Activated CD8-positive, alpha-beta memory T cell treated with anti-CD3 and anti-CD28 coated beads, Interleukin-2, amount 10 ng/mL, durations not matched to agents 7 days and 5 days (primary cell): ENCODE data around the gene TRIB2. TPM values are rescaled to one million over a fixed set of nuclear protein-coding genes. Genes with fewer than 3 reads are reported as not detected.
"Not testable (repeated sequence)": the region's sequence is repeated elsewhere in the genome, so short reads cannot be mapped to it uniquely, and the experiment has no call there.

ENCODE experiments used
- ATAC-seq: fragments of 150-1000 bp; cut with Tn5 transposase; one replicate; pipeline ENCODE4 v1.10.0; 2021; ENCODE audit warnings: moderate library complexity
- CTCF ChIA-PET: fragments of 350-600 bp; sonication (Branson Sonifier 250); formaldehyde crosslinking; loops from one replicate; lab custom pipeline; 2021; ENCODE audit warnings: antibody characterized with exemption; lab: Charles Lee
- DNase-seq: peaks from one replicate; pipeline ENCODE4 v3.0.0-alpha.2; 2020
- H3K27ac Mint-ChIP-seq: one replicate; pipeline ENCODE4 v1.8.0; 2021; ENCODE audit warnings: mild to moderate bottlenecking, mixed read lengths
- H3K27me3 Mint-ChIP-seq: one replicate; pipeline ENCODE4 v1.8.0; 2021; ENCODE audit warnings: mixed read lengths
- H3K36me3 Mint-ChIP-seq: one replicate; pipeline ENCODE4 v1.8.0; 2021; ENCODE audit warnings: mild to moderate bottlenecking, mixed read lengths
- H3K4me1 Mint-ChIP-seq: one replicate; pipeline ENCODE4 v1.8.0; 2021; ENCODE audit warnings: mixed read lengths
- H3K4me3 Mint-ChIP-seq: one replicate; pipeline ENCODE4 v1.8.0; 2021; ENCODE audit warnings: mild to moderate bottlenecking, moderate library complexity, mixed read lengths
- H3K9me3 Mint-ChIP-seq: one replicate; pipeline ENCODE4 v1.8.0; 2022; ENCODE audit warnings: low read depth, mixed read lengths
- total RNA-seq, 2 experiments: library from RNA; stranded (reverse); gene quantifications; one replicate each; pipeline ENCODE4 v1.2.3, GENCODE V29; 2021

The TRIB2 gene
- 10 to 100 TPM; 14.3 to 28.5 TPM for total RNA-seq

GRCh38 chr2:12716282-12717190, at the start of gene TRIB2:
TSS of gene TRIB2 (plus strand) at chr2:12716936. CDS start at chr2:12718308, 1,372 bp downstream.
- H3K27me3 Mint-ChIP-seq, result peaks cover 12% of the 10 kb centered on the region
- peaks cover 40% of the 10 kb centered on the region for H3K4me1 Mint-ChIP-seq

GRCh38 chr2:12669036-12669435, 47.7 kb upstream of the TRIB2 start:
- no peak overlapping the region for H3K4me3 Mint-ChIP-seq
- no peak for DNase-seq
- H3K27me3 Mint-ChIP-seq, result no peaks in the 10 kb centered on the region
- no peaks in the 10 kb centered on the region for H3K4me1 Mint-ChIP-seq
- H3K9me3 Mint-ChIP-seq, result peaks cover 2% of the 10 kb centered on the region
- CTCF ChIA-PET, result no interaction called here
- peaks cover 2% of the 10 kb centered on the region for H3K36me3 Mint-ChIP-seq
- no peak overlapping the region for H3K27ac Mint-ChIP-seq
- ATAC-seq, result no peak

More at GRCh38 chr2:12716282-12717190, at the start of gene TRIB2:
- Mint-ChIP-seq H3K36me3 (peaks cover 1% of the 10 kb centered on the region), H3K27ac (peak within 1 kb of the TSS; percentile 88), H3K4me3 (peak within 1 kb of the TSS; percentile 94), H3K9me3 (no peaks in the 10 kb centered on the region)
- ATAC-seq, result peak; percentile 88
- CTCF ChIA-PET, result interaction anchor here (0.6 to 4.2 kb wide), 50 partner anchors 8 to 1033 kb away, joined by 3 to 42 read pairs (median 4); no protein-coding TSS in a partner anchor
- DNase-seq, result peak; percentile 92

GRCh38 chr2:12672711-12673315, 43.9 kb upstream of the TRIB2 start:
- CTCF ChIA-PET, result no interaction called here
- Mint-ChIP-seq H3K4me1 (no peaks in the 10 kb centered on the region), H3K36me3 (no peaks in the 10 kb centered on the region), H3K27me3 (no peaks in the 10 kb centered on the region), H3K9me3 (no peaks in the 10 kb centered on the region), H3K4me3 (no peak overlapping the region), H3K27ac (no peak overlapping the region)
- no peak for ATAC-seq
- no peak for DNase-seq

GRCh38 chr2:12674644-12675328, 42.0 kb upstream of the TRIB2 start:
- Mint-ChIP-seq H3K4me3 (no peak overlapping the region), H3K9me3 (peaks cover under 1% of the 10 kb centered on the region), H3K27ac (no peak overlapping the region), H3K36me3 (no peaks in the 10 kb centered on the region), H3K27me3 (no peaks in the 10 kb centered on the region), H3K4me1 (no peaks in the 10 kb centered on the region)
- CTCF ChIA-PET, result no interaction called here
- no peak for DNase-seq
- no peak for ATAC-seq

GRCh38 chr2:12675352-12675795, 41.4 kb upstream of the TRIB2 start:
- ATAC-seq (no peak), DNase-seq (no peak)
- Mint-ChIP-seq H3K4me3 (no peak overlapping the region), H3K27ac (no peak overlapping the region), H3K27me3 (no peaks in the 10 kb centered on the region), H3K4me1 (no peaks in the 10 kb centered on the region), H3K9me3 (peaks cover 3% of the 10 kb centered on the region), H3K36me3 (no peaks in the 10 kb centered on the region)
- CTCF ChIA-PET, result no interaction called here

GRCh38 chr2:12675801-12676200, 40.9 kb upstream of the TRIB2 start:
- CTCF ChIA-PET, result no interaction called here
- ATAC-seq (no peak), DNase-seq (no peak)
- Mint-ChIP-seq H3K4me1 (no peaks in the 10 kb centered on the region), H3K27me3 (no peaks in the 10 kb centered on the region), H3K36me3 (no peaks in the 10 kb centered on the region), H3K9me3 (peaks cover 3% of the 10 kb centered on the region), H3K4me3 (no peak overlapping the region), H3K27ac (no peak overlapping the region)

- ATAC-seq (no peak), DNase-seq (no peak)
- Mint-ChIP-seq H3K4me3 (no peak overlapping the region), H3K36me3 (no peaks in the 10 kb centered on the region), H3K4me1 (no peaks in the 10 kb centered on the region), H3K9me3 (peaks cover 3% of the 10 kb centered on the region), H3K27ac (no peak overlapping the region), H3K27me3 (no peaks in the 10 kb centered on the region)
- CTCF ChIA-PET, result no interaction called here
Measured at GRCh38 chr2:12676771-12677170, 40.0 kb upstream of the TRIB2 start.

GRCh38 chr2:12678186-12678585, 38.5 kb upstream of the TRIB2 start:
- CTCF ChIA-PET, result no interaction called here
- Mint-ChIP-seq H3K27ac (no peak overlapping the region), H3K4me3 (no peak overlapping the region), H3K9me3 (peaks cover 3% of the 10 kb centered on the region), H3K27me3 (no peaks in the 10 kb centered on the region), H3K4me1 (no peaks in the 10 kb centered on the region), H3K36me3 (no peaks in the 10 kb centered on the region)
- ATAC-seq, result no peak
- no peak for DNase-seq

GRCh38 chr2:12679550-12680072, 37.1 kb upstream of the TRIB2 start:
- H3K4me1 Mint-ChIP-seq, result no peaks in the 10 kb centered on the region
- CTCF ChIA-PET, result interaction anchor here (0.7 kb wide), 1 partner anchor 36 kb away, joined by 3 read pairs; no protein-coding TSS in a partner anchor
- no peak overlapping the region for H3K4me3 Mint-ChIP-seq

GRCh38 chr2:12680115-12680514, 36.6 kb upstream of the TRIB2 start:
- H3K36me3 Mint-ChIP-seq, H3K4me1 Mint-ChIP-seq, H3K27ac Mint-ChIP-seq, H3K27me3 Mint-ChIP-seq, CTCF ChIA-PET, H3K9me3 Mint-ChIP-seq, H3K4me3 Mint-ChIP-seq, DNase-seq, ATAC-seq: not testable (repeated sequence)

More at GRCh38 chr2:12679550-12680072, 37.1 kb upstream of the TRIB2 start:
- DNase-seq, result no peak
- Mint-ChIP-seq H3K27ac (no peak overlapping the region), H3K27me3 (no peaks in the 10 kb centered on the region), H3K9me3 (peaks cover 3% of the 10 kb centered on the region), H3K36me3 (no peaks in the 10 kb centered on the region)
- ATAC-seq, result no peak

GRCh38 chr2:12682017-12682416, 34.7 kb upstream of the TRIB2 start:
- ATAC-seq (no peak), DNase-seq (no peak)
- Mint-ChIP-seq H3K27me3 (no peaks in the 10 kb centered on the region), H3K4me3 (no peak overlapping the region), H3K27ac (no peak overlapping the region), H3K4me1 (no peaks in the 10 kb centered on the region), H3K9me3 (peaks cover 3% of the 10 kb centered on the region), H3K36me3 (no peaks in the 10 kb centered on the region)
- CTCF ChIA-PET, result no interaction called here

GRCh38 chr2:12683457-12684100, 33.2 kb upstream of the TRIB2 start:
- ATAC-seq, result no peak
- H3K4me1 Mint-ChIP-seq, result no peaks in the 10 kb centered on the region

More at GRCh38 chr2:12683457-12684100, 33.2 kb upstream of the TRIB2 start:
- H3K4me3 Mint-ChIP-seq, result no peak overlapping the region
- DNase-seq, result no peak
- CTCF ChIA-PET, result interaction anchor here (1.4 kb wide), 1 partner anchor 33 kb away, joined by 3 read pairs; the partner anchor contains the start of gene TRIB2
- H3K36me3 Mint-ChIP-seq, result no peaks in the 10 kb centered on the region
- no peaks in the 10 kb centered on the region for H3K27me3 Mint-ChIP-seq
- H3K27ac Mint-ChIP-seq, result no peak overlapping the region
- peaks cover 3% of the 10 kb centered on the region for H3K9me3 Mint-ChIP-seq
